GM18498 (cell line): ENCODE results near the gene RAD23A.
"Not testable (repeated sequence)": the region's sequence is repeated elsewhere in the genome, so short reads cannot be mapped to it uniquely, and the experiment has no call there.

Experiments used
- ATAC-seq: cut with Tn5 transposase; IDR thresholded peaks from one replicate; pipeline ENCODE4 v1.9.1; 2021; ENCODE audit warnings: mild to moderate bottlenecking, moderate library complexity; ENCODE audit not compliant: unreplicated experiment

The RAD23A gene

DNA sequence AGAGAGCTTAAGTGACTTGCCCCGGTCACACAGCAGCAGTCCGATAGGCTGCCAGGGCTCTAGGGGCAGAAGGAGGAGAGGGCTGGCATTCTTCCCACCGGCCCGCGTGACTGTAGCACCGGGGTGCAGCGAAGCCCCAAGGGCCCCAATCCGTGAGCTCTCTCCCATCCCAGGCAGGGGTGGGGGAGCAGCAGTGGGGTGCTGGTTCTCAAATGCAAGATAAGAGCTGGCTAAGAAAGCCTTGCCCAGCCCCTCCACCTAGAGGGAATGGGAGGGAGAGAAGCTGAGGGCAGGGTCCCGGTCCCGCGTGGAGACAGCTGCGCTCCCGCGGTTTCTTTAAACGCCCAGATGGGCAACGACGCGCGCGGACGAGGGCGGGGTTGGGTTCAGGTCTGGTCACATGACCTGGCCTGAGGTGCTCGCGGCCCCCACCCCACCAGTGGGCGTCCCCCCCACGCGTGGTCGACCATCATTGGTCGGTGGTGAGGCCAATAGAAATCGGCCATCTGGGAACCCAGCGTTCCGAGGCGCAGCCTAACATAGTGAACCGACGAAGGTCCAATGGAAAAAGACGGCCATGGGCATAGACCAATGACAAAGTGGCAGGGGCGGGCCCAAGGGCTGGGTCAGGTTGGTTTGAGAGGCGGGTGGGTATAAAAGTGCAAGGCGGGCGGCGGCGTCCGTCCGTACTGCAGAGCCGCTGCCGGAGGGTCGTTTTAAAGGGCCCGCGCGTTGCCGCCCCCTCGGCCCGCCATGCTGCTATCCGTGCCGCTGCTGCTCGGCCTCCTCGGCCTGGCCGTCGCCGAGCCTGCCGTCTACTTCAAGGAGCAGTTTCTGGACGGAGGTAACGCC is 7.5 kb upstream of the RAD23A start, which contains the start of gene CALR:
TSS of gene CALR (plus strand) at position 683 of the 852 bp plus-strand sequence. CDS start at position 754, 71 bp downstream.
- peak; percentile 84 for ATAC-seq

DNA sequence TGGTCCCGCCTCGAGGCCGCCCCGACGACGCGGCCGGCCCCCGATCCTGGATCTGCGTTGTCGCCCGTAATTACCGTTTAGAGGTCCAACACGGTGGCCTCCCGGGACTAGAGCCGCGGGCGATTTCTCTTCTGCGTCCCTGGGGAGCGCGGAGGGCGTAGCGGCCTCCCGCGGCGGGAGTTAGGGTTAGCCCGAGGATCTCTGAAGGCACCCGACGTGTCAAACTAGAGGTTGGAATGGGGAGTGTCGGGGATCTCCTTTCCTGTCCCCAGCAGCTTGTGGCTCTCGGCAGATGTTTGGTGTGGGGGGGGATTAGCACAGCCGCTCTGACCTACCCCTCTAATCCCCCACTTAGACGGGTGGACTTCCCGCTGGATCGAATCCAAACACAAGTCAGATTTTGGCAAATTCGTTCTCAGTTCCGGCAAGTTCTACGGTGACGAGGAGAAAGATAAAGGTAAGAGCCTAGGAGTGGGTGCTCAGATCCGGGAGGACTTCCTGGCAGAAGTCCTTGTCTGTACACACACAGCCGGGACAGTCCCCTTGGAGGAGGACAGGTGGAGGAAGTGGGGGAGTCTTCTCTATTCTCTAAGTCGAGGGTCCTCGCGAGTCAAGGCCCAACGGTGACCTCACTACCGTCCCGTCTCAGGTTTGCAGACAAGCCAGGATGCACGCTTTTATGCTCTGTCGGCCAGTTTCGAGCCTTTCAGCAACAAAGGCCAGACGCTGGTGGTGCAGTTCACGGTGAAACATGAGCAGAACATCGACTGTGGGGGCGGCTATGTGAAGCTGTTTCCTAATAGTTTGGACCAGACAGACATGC is 6.7 kb upstream of the RAD23A start:
- peak; percentile 8 for ATAC-seq

GRCh38 chr19:12939975-12940423 is 5.7 kb upstream of the RAD23A start:
- ATAC-seq: no peak

GRCh38 chr19:12940897-12941296 is 4.8 kb upstream of the RAD23A start:
- ATAC-seq: no peak

DNA sequence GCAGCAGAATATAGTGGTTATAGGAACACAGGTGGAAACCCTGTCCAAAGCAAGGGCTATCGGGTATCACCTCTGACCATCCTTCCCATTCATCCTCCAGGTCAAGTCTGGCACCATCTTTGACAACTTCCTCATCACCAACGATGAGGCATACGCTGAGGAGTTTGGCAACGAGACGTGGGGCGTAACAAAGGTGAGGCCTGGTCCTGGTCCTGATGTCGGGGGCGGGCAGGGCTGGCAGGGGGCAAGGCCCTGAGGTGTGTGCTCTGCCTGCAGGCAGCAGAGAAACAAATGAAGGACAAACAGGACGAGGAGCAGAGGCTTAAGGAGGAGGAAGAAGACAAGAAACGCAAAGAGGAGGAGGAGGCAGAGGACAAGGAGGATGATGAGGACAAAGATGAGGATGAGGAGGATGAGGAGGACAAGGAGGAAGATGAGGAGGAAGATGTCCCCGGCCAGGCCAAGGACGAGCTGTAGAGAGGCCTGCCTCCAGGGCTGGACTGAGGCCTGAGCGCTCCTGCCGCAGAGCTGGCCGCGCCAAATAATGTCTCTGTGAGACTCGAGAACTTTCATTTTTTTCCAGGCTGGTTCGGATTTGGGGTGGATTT is 2.1 kb upstream of the RAD23A start:
- no peak for ATAC-seq

DNA sequence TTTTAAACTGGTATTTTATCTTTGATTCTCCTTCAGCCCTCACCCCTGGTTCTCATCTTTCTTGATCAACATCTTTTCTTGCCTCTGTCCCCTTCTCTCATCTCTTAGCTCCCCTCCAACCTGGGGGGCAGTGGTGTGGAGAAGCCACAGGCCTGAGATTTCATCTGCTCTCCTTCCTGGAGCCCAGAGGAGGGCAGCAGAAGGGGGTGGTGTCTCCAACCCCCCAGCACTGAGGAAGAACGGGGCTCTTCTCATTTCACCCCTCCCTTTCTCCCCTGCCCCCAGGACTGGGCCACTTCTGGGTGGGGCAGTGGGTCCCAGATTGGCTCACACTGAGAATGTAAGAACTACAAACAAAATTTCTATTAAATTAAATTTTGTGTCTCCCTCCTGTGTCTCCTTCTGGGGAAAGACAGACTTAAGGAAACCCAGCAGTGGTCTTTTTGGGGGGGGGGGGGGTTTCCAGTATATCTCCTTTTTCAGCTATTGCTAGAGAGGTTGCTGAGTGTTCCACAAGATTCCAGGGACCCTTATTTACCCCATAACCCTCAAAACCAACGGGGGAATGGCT is 1.5 kb upstream of the RAD23A start:
- no peak for ATAC-seq

DNA sequence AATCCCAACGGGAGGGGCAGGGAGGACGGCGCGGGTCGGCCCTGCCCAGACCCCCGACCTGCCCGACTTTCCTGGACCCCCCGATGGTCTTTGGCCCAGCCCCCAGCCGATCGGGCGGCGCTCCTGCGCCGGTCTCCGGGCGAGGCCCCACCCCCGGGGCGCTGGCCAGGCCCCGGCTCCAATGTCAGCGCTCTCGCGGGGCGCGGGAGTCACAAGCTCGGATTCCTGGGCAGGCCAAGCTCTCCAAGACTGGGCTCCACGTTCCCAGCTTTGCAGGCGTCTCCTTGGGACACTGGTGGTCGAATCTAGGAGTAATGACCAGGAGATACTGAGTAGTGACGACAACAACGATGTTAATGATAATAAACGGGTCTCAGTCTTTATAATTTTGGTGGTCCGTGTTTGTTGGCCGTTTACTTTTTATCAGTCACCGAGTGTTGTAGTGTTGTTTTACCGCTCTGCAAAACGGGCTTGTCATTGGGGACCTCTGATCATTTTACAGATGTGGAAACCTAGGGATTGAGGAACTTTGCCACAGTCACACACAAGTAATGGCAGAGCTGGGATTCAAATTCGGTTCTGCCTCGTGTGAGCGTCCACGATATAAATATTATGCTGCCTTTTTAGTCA is 545 bp downstream of the RAD23A start:
- ATAC-seq: peak; percentile 29

GRCh38 chr19:12946731-12947496 is 1.3 kb downstream of the RAD23A start:
- ATAC-seq: no peak

DNA sequence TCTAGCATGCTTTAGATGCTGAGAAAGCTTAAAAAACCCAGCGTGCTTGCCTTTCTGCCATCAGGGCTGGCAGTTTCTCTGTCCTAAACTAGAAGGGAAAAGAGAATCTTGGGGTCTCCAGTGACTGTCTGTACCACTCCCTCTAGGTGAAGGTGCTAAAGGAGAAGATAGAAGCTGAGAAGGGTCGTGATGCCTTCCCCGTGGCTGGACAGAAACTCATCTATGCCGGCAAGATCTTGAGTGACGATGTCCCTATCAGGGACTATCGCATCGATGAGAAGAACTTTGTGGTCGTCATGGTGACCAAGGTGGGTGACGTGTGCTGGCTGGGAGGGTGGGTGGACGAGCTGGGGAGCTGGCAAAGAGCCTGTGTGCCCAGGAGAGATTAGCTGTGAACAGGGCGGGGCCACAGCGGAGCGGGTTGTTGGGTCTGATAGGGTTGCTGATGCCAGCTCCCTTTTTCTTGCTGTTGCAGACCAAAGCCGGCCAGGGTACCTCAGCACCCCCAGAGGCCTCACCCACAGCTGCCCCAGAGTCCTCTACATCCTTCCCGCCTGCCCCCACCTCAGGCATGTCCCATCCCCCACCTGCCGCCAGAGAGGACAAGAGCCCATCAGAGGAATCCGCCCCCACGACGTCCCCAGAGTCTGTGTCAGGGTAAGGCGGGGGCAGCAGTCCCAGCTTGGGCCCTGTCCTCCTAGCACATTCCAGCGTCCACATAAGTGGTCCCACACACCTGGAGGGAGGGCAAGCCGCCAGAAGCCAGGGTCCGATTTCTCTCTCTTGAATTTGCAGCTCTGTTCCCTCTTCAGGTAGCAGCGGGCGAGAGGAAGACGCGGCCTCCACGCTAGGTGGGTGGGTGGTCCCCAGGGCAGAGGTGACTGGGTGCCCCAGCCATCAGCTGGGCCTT is 2.3 kb downstream of the RAD23A start:
- ATAC-seq: no peak

- ATAC-seq: no peak
Measured at GRCh38 chr19:12948612-12949362, 3.1 kb downstream of the RAD23A start.

DNA sequence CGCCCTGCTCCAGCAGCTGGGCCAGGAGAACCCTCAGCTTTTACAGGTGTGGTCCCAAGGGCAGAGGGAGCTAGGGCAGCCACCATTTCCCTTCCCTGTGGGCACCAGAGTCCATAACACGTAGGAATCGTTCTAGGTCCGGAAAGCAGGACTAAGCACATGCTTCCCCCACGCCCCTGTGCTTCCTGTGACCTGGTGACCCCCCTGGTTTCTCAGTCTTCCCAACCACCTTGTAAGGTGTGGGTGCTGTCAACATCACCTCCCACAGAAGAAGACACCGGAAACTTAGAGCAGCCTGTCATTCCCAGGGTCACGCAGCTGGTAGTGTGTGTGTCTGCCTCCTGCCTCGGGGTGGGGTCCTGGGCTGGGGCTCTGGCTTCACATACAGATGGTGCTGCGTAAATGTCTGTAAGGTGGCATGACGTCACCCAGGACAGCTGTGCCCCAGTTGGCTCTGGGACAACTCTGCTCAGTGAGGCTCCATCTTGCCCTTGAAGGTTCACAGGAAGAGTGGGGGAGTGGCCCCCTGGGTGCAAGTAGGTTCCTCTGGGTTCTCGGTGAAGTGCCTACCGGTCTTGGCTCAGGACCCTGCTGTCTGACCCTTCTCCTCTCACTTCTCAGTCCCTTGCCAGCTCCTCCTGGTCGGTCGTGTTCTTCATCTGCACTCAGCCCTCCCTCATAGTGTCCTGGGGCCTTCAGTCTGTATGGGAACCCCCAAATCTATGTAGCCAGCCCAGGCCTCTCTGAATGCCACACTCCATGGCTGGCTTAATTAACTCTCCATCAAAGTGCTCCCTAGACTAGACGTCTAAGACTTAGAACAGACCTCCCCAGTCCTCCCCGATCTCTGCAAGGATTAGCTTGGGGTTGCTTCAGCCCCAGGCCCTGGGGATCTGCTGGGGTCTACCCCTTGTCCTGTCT is 4.0 kb downstream of the RAD23A start:
- no peak for ATAC-seq

GRCh38 chr19:12952050-12952449 is 6.4 kb downstream of the RAD23A start:
- not testable (repeated sequence) for ATAC-seq

- no peak for ATAC-seq
Measured at GRCh38 chr19:12952488-12953137, 7.0 kb downstream of the RAD23A start.

GRCh38 chr19:12953138-12953798 is 7.6 kb downstream of the RAD23A start:
- ATAC-seq: no peak

DNA sequence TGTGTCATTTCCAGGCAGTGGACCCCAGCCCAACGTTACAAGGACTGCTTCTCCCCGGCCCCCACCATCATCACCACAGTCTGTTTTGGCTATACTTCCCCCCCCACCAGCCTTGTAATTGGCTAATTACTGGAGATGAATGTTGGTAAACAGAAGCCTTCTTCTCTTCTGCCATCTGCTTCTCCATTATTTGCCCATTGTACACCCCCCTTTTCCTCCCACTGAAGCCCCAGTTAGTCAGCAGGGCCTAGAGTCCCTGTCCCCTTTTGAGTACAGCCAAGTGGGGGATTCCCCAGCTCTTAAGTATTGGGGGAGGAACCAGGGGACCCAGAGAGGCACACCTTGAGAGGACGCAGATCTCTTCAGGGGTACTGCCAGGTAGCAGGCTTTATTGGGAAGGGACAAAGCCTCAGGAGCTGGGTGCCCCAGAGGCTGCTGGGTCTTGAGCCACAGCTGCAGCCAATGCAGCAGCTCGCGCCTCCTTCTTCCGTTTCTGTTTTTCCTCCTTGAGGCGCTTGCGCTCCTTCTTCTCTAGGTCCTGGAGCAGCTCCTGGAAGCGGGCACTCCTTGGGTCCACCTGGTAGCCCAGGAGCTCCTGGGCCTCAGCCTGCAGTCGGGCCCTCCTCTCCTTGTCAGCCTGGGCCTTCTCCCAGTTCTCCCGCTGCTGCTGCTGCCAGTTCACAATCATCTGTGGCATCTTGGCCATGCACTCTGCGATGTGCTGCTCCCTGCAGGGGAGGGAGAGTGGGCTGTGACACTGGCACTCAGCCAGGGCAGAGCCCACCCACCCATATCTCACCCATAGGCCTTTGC is 8.3 kb downstream of the RAD23A start:
- ATAC-seq: no peak
